ENCODE measurements around the gene CTBP2. TPM values are rescaled to one million over a fixed set of nuclear protein-coding genes. Genes with fewer than 3 reads are reported as not detected.

The CTBP2 gene
- total and polyA plus RNA-seq, 4 donors = 3.4 to 59.2 (median 5.5) TPM

GRCh38 chr10:125157505-125157904 lies 2.9 kb downstream of the CTBP2 start (continued):
- TF ChIP-seq ATF3 (IDR thresholded peaks at IDR 0.05) = no peak
- TF ChIP-seq TAF1 (conservative IDR thresholded peaks at IDR 0.05) = no peak
- no peak for TF ChIP-seq RAD21 (IDR thresholded peaks at IDR 0.05)
- no peak for TF ChIP-seq FOXA2 (IDR thresholded peaks at IDR 0.05)

GRCh38 chr10:125156739-125157480 lies 3.5 kb downstream of the CTBP2 start:
- H3K9ac ChIP-seq (ENCODE audit: low read depth in 1 of 2, low read length in 2 of 2) = peak overlapping the region in 1 of 2 donors; percentile 6
- no peak for DNase-seq (ENCODE audit: low spot score)
- H3K27ac ChIP-seq (ENCODE audit: low read depth in 1 of 2, low read length in 2 of 2) = peak overlapping the region in 1 of 2 donors; percentile 35
- 18% methylated on average over 13 of the region's 13 CpGs for WGBS
- no peak overlapping the region for H3K4me3 ChIP-seq (ENCODE audit: low read depth in 1 of 3, low read length in 3 of 3)
- no peak for TF ChIP-seq SP1 (IDR thresholded peaks at IDR 0.05)
- peak; percentile 58 for TF ChIP-seq YY1 (IDR thresholded peaks at IDR 0.05)
- TF ChIP-seq MAX (IDR thresholded peaks at IDR 0.05) = no peak
- TF ChIP-seq REST (IDR thresholded peaks at IDR 0.05) = peak; percentile 16
- TF ChIP-seq JUND (IDR thresholded peaks at IDR 0.05) = no peak
- TF ChIP-seq RAD21 (IDR thresholded peaks at IDR 0.05) = peak in 1 of 2 donors; percentile 7
- no peak for TF ChIP-seq HNF4G (IDR thresholded peaks at IDR 0.05)
- TF ChIP-seq RXRA (IDR thresholded peaks at IDR 0.05) = peak in 1 of 2 donors; percentile 22
- TF ChIP-seq ATF3 (IDR thresholded peaks at IDR 0.05) = no peak
- no peak for TF ChIP-seq EGR1 (IDR thresholded peaks at IDR 0.05; ENCODE audit: low read depth in 2 of 2)
- peak; percentile 48 for TF ChIP-seq FOXA2 (IDR thresholded peaks at IDR 0.05)
- TF ChIP-seq FOXA1 (IDR thresholded peaks at IDR 0.05) = peak; percentile 54
- TF ChIP-seq ZBTB33 (IDR thresholded peaks at IDR 0.05) = peak; percentile 30
- no peak for TF ChIP-seq GABPA (IDR thresholded peaks at IDR 0.05 in 1 of 2, conservative IDR thresholded peaks at IDR 0.05 in 1 of 2)
- TF ChIP-seq NR2F2 (IDR thresholded peaks at IDR 0.05) = no peak
- TF ChIP-seq CTCF (IDR thresholded peaks at IDR 0.05; ENCODE audit: low read depth, low read length, missing input control) = no peak
- no peak for TF ChIP-seq TAF1 (conservative IDR thresholded peaks at IDR 0.05)
- TF ChIP-seq HNF4A (conservative IDR thresholded peaks at IDR 0.05) = peak in 1 of 2 donors; percentile 36
- H3K27me3 ChIP-seq (ENCODE audit: control insufficient read depth in 4 of 4, insufficient read depth in 4 of 4, low read length in 3 of 4) = peaks cover 0 to 14% (median 6%) of the 10 kb centered on the region in 4 donors
- H3K4me1 ChIP-seq (ENCODE audit: control insufficient read depth in 4 of 4, insufficient read depth in 4 of 4, low read length in 3 of 4) = peaks cover 16 to 46% (median 20%) of the 10 kb centered on the region in 4 donors
- H3K9me3 ChIP-seq (ENCODE audit: control insufficient read depth in 4 of 4, low read length in 3 of 4) = no peaks in the 10 kb centered on the region
- H3K36me3 ChIP-seq (ENCODE audit: control insufficient read depth in 4 of 4, insufficient read depth in 3 of 4, low read depth in 1 of 4, low read length in 3 of 4) = no peaks in the 10 kb centered on the region
